Melanocyte of skin (primary cell): Measurements from ENCODE around the gene RPN1. TPM values are rescaled to one million over a fixed set of nuclear protein-coding genes. Genes with fewer than 3 reads are reported as not detected.

Experiments
- total RNA-seq, 2 donors: library from RNA; depleted of rRNA; stranded (reverse); fragments of >200 nt; gene quantifications; 2 replicates each; pipeline ENCODE4 v1.2.3, GENCODE V29; 2012

Gene RPN1
- 100 to 1,000 TPM; 395 to 440 TPM for total RNA-seq

GRCh38 chr3:128650096-128651050, at the start of gene RPN1:
Gene RPN1, minus strand, starts transcription at chr3:128650818. Its CDS starts 18 bp downstream, at chr3:128650800.

Other genes starting within 250 kb of the RPN1 start
- gene DNAJB8, start 183.9 kb downstream of the RPN1 start, total RNA-seq: not detected
- under 1 TPM in 1 of 2 donors, not detected in 1; under 0.01 TPM for gene GATA2, start 157.6 kb downstream of the RPN1 start, total RNA-seq
- gene RAB7A, start 75.4 kb upstream of the RPN1 start, total RNA-seq: 100 to 1,000 TPM; 162 to 190 TPM
- gene ACAD9, start 228.8 kb upstream of the RPN1 start, total RNA-seq: 10 to 100 TPM; 28.9 to 38.0 TPM